HG03521 (cell line): ENCODE data around the gene RNF133.
"Not testable (repeated sequence)": the region's sequence is repeated elsewhere in the genome, so short reads cannot be mapped to it uniquely, and the experiment has no call there.

Source experiments
- ATAC-seq: cut with Tn5 transposase; IDR thresholded peaks from one replicate; pipeline ENCODE4 v1.9.1; 2021; ENCODE audit warnings: mild to moderate bottlenecking, moderate library complexity; ENCODE audit not compliant: unreplicated experiment

The RNF133 gene

DNA sequence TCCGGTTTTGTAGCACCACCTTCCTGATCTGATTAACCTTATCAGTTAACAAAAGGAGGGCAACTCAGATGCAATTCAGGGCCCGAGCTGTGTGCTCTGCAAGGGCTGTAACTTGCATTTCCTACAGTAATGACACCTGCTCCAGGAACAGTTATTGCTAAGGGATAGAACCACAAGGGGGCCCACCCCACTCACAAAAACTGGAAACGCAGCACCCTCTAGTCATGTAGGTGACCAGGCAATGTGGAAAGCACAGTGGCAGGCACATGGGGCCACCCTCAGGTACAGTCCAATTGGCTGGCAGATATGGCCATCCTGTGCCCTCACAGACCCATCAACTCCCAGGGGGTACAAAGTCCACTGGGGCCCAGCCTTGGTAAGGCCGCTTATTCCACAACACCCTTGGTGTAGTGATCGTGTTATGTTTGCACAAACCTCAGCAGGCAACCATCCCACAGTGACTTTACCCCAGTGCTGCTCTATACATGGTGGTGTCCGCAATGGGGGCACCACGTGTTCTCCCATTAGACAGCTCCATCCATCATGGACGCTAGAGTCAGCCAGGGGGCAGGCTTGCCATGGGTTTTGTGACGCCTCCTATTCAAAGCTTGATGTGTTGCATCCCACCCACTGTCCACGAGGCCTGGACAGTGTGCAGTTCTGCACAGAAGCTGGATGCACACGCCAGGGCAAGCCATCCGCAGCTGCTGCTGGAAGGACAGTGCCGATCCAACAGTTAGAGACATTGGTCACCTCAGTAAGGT lies 9.4 kb downstream of the RNF133 start:
- no peak for ATAC-seq

DNA sequence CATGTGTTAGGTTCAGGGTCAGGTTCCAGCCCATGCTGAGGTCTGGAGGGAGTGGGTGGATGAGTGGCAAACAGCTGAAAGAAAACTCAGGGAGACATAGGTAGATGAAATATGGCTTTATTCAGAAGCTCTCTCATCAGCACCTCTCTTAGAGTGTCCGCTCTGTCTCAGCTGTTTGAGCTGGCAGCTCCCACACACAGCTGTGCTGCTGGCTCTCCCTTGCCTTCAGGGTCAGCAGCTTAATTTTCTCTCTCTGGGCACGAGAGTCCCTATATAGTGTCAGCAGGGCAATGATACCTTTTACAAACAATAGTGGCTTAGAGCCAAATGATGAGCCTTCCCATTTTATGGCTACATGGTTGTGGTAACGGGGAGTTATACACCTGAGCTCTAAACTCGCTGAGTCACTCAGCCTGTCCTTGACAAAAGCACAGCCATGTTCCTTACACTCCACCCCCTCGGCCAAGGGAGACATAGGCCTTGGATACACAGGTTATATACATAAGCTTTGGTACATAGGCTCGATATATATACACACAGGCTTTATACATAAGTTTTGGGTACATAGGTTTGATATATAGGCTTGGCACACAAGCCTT lies 10.4 kb downstream of the RNF133 start:
- no peak for ATAC-seq

DNA sequence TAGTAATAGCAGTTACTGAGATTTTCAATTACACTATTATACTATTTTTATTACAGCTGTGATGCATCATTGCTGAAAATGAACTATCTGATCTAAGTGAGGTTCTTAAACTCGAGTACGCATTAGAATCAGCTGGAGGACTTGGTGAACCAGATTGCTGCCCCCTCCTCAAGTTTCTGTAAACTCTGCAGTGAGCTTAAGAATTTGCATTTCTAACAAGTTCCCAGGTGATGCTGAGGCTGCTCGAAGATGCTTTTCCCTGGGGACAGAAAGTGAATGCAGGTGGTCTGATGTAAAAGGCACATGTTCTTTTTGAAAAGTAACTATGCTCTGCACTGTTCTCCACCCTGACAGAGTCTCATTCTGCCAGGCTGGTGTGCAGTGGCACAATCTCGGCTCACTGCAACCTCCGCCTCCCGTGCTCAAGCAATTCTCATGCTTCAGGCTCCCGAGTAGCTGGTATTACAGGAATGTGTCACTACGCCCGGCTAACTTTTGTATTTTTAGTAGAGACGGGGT lies 12.5 kb downstream of the RNF133 start:
- ATAC-seq: no peak

DNA sequence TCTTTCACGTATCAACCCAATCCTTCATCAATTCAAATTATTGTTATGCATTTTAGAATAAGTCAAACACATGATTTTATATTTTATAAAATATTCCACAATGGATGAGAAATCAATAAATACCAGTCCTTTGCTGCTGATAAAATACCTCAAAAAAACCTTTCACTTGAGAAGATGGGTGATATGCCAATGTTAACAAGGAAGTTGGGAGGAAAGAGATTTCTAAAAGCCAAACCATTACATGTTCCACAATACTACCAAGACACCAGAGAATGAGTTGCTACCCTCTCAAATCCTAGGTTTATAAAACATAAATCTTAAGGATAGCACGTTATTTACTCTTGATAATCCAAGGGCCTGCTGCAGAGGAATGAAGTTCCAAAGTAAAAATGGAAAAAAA lies 14.4 kb downstream of the RNF133 start:
- ATAC-seq: no peak

DNA sequence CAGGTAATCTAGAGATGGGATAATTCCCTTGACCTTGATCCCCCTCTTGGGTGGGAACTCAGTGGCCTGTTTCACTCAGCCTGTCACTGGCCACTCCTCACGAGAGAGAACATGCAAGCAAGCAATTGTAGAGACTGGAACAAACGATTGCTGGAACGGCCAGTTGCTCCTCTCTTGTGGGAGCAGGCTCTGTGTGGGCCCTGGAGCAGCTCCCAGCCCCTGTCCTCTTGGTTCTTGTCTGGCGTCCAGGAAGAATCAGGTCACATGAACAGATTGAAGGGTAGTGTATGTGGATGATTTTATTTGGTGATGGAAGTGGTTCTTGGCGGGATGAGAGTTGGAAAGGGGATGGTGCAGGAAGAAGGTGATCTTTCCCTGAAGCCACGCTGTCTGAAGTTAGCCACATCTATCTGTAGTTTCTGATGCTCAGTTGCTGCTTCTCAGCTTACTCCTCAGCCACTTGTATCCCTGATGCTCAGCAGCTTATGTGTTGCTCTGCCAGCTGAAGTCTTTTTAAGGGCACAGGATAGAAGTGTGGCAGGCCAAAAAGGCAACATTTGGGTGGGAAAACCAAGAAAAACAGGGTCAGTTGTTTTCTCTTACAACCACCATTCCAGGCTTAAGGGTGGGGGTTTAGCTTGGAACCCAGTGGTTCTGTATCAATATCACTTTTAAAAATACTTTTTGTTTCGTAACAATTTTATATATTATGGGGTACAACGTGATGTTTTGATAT lies 15.9 kb downstream of the RNF133 start:
- no peak for ATAC-seq

DNA sequence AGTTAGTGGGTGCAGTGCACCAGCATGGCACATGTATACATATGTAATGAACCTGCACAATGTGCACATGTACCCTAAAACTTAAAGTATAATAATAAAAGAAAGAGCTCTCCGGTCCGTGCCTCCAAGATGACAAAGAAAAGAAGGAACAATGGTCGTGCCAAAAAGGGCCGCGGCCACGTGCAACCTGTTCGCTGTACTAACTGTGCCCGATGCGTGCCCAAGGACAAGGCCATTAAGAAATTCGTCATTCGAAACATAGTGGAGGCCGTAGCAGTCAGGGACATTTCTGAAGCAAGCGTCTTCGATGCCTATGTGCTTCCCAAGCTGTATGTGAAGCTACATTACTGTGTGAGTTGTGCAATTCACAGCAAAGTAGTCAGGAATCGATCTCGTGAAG lies 17.7 kb downstream of the RNF133 start:
- ATAC-seq: not testable (repeated sequence)

DNA sequence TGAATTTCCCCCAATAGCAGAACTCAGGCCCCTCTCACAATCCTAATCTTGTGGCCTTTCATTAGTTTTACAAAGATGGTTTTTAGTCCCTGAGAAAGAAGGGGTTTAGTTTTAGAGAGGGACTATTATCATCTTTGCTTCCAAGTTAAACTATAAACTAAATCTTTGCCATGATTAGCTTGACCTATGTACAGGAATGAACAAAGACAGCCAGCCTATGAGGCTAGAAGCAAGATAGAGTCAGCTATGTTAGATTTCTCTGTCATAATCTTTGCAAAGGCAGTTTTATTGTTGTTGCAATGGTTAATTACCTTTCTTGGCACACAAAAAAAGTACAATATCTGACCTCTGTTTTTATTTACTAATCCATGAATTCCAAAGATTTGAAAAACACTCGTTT lies 19.1 kb downstream of the RNF133 start:
- ATAC-seq: no peak

DNA sequence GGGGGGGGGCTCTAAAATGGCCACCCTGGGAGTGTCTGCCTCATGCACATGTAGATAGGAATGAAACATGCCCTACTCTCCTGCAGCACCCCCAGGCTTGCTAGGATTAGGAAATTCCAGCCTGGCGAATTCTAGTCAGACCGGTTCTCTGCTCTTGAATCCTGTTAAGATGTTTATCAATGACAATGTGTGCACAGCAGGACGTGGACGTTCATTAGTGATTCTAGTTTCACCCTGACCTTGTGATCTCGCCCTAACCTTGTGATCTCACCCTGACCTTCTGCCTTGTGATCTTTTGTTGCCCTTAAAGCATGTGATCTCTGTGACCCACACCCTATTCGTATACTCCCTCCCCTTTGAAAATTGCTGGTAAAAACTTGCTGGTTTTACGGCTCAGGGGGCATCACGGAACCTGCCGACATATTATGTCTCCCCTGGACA lies 19.6 kb downstream of the RNF133 start:
- ATAC-seq: not testable (repeated sequence)

DNA sequence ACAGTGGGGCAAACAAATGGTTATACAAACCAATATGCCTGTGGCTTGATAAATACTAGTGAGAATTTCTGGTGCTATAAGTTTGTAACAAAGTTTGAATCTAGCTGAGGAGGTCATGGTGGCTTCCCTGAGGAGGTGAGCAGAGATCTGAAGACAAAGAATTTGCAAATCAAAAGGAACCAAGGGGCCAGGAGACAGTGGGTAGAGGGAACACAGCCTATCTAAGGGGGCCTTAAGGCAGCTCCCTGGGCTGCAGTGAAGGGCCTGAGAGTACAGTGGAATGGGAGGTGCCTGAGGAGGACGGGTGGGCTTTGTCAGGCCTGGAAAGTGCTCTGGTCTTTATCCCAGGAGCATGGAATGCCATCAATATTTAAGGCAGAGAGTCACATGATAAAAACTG lies 21.8 kb downstream of the RNF133 start:
- no peak for ATAC-seq

DNA sequence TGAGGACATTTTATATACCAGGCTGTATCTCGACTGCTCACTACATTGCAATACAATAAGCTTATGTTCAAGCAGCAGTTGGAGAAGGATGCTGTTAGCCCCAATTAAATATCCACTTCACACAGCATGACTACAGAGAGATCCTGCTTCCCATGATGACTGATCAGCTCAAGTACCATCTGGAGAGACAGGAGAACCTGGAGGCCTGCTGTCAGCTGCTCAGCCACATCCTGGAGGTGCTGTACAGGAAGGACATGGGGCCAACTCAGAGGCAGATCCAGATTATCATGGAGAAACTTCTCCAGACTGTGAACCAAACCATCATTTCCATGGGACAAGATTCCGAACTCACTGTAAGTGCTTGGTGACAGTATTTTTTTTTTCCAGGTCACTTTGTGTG lies 22.5 kb downstream of the RNF133 start:
- ATAC-seq: no peak

DNA sequence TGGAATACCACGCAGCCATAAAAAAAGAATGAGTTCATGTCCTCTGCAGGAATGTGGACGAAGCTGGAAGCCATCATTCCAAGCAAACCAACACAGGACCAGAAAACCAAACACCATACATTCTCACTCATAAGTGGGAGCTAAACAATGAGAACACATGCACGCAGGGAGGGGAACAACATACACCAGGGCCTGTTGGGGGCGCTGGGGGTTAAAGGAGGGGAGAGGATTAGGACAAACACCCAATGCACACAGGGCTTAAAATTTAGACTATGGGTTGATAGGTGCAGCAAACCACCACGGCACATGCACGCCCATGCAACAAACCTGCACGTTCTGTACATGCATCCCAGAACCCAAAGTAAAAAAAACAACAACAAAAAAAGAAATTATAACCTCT lies 23.3 kb downstream of the RNF133 start:
- ATAC-seq: no peak

DNA sequence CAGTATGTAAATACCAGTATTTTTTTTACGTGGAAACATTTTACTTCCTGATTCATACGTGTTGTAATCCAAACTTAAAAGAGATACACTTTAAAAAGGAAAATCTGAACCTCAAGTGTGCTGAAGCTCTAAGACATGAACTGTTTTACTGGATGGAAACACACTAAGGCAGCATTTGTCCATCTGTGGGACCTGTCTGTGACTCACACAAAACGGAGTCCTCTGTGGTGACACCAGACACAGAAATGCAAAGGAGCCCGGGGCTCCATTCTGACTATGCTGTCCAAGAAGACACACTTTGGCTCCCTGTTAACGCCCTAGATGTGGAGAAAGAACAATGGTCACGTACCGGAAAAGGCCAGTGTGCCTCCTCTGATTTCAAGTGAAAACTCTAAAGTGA lies 23.9 kb downstream of the RNF133 start:
- no peak for ATAC-seq

DNA sequence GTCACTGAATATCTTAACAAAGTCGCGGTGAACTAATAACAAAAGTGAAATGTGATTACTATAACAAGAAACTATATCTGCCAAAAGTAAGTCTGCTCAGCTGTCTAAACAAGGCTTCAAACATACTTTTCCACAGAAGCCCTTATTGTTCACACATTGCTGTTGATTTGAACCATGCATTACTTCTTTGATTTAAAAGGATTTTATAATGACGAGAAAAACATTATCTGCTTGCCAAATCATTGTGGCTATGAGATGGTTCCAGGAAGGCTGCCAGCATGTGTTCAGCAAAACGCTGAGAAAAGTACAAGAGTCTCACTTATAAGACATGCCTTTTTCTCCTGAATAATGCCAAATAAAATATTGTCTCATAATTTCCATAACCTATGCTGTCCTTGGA lies 24.4 kb downstream of the RNF133 start:
- no peak for ATAC-seq

DNA sequence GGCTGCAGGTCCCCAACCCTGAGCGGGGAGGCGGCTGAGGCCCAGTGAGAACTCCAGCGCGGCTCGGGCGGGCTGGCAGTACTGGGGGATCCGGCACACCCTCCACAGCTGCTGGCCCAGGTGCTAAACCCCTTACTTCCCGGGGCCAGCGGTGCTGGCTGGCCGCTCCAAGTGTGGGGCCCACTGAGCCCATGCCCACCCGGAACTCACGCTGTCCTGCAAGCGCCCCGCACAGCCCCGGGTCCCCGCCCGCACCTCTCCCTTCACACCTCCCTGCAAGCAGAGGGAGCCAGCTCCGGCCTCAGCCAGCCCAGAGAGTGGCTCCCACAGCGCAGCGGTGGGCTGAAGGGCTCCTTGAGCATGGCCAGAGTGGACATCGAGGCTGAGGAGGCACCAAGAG lies 25.0 kb downstream of the RNF133 start:
- ATAC-seq: no peak

DNA sequence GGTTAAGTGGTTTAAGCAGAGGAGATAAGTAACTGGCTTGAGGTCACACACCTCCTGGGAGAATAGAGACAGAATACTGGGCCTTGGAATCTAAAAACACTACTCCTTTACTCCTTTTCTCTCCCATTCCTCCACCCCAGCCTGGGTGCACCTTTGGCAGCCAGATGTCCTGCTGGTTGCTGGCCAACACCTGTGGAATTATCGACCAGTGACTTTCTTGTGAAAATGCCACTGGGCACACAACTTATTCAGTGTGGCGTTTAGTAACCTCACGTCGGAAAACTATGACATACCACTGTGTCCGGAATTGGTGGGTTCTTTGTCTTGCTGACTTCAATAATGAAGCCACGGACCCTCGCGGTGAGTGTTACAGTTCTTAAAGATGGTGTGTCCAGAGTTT lies 26.4 kb downstream of the RNF133 start:
- no peak for ATAC-seq

DNA sequence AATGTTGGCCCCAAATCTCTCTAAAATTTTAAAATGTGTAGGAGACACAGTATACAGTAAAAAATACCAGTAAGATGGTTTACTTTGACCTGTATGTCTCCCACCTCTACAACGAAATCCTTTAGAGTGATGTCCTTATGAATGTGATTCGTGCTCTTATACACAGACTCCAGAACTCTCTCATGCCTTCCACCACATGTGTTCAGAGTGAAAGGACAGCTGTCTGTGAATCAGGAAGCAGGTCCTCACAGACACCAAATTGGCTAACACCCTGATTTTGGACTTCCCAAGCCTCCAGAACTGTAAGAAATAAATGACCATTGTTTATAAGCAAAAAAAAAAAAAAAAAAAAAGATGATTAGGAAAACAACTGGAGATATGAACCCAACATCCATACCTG lies 35.2 kb downstream of the RNF133 start:
- ATAC-seq: no peak

DNA sequence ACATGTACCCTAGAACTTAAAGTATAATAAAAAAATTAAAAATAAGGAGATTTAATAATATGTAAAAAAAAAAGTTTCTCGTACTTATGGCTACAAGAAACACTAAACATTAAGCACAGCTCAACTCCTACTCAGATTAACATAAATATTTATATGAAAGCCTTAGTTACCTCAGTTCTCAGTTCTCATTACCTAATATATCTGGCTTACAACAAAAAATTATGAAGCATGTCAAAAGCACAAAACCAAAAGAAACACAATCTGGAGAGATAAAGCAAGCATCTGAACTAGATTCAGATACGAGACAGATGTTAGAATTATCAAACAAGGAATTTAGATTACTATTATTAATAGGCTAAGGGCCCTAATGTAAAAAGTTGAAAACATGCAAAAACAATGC lies 40.1 kb downstream of the RNF133 start:
- ATAC-seq: no peak

DNA sequence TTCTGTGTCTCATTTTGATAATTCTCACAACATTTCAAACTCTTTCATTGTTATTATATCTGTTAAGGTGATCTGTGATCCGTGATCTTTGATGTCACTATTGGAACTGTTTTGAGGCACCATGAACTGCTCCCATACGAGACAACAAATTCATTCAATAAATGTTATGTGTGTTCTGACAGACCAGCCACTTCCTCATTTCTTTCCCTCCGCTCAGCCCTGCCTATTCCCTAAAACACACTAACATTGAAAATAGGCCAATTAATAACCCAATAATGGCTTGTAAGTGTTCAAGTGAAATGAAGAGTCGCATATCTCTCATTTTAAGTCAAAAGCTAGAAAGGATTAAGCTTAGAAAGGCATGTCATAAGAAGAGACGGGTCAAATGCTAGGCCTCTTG lies 45.2 kb downstream of the RNF133 start:
- no peak for ATAC-seq

DNA sequence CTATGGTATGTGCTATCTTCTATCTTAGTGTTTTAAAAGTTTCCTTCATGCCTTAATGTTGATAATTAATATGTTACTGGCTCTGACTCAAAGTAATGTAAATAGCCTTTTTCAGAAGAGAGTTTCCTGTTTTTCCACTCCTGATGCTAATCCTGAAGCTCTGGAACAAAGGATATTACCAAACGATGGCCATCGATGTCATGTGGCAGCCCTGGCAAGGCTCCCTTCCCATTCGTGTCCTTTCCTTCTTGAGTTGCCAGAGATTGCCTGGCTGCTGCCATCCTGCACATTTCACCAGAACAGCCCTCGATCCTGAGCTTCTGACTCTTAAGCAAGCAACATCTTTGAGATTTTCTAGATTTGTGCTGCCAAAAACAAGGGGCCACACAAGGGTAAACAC lies 46.0 kb downstream of the RNF133 start:
- no peak for ATAC-seq

DNA sequence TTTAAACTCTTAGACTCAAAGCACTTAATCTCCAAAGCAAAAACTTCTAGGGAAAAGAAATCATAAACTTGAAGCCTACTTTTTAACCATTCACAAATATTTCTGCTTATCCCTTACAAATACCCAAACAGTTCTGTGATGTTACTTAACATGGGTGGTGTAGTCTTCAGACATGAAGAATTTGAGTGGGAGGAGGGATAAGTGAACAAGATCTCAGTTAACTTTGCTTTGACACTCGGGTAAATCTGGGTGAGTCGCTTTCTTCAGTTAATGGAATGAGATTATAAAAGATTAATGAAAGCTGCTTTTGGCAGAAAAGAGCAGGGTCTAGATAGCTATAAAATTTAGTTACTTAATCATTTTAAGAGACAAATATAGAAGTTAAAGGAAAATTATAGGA lies 47.5 kb downstream of the RNF133 start:
- ATAC-seq: no peak
